ENCODE measurements around the gene EEIG1. TPM values are rescaled to one million over a fixed set of nuclear protein-coding genes. Genes with fewer than 3 reads are reported as not detected.
A peak's percentile ranks its signal among the peaks of the same experiment; 100 is the strongest.

The EEIG1 gene
- total RNA-seq, 1 experiment from 2014 or later = 52.3 TPM

DNA sequence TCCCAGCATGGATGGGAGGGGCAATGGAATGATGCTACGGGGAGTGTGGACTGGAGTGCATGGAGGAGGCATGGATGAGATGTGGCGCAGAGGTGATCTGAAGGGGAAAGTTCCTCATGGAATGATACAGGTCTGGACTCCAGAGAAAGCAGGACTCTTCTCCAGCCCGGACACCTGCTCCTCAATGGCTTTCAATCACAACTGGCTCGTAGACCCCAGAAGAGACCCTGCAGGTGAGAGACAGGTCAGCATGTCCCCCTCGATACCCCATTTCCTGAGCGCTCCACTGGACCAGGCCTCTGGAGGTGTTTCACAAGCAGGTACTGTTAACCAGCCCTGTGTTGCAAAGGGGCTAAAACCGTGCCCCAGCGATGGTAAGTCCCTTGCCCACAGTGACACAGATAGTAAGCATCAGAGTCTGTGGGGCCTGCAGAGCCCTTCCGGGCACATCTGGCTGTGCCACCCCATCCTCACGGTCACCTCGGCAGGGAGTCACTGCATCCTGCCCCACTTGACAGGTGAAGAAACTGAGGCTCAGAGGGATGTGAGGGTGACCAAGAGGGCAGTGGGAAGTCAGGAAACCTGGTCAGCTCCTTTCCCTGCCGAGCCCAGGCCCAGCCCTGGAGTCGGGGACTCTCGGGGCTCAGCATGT lies 37.7 kb downstream of the EEIG1 start:
- Histone ChIP-seq H3K56ac (ENCODE audit: insufficient read length, low read depth, low read length) (no peak overlapping the region), H3K79me1 (ENCODE audit: insufficient read depth, low read depth, low read length, poor library complexity, severe bottlenecking) (no peaks in the 10 kb centered on the region), H3K4me2 (ENCODE audit: insufficient read depth, insufficient read length, low read length) (no peak overlapping the region), H3K18ac (ENCODE audit: insufficient read length, low read depth, low read length) (no peak overlapping the region), H3K4ac (ENCODE audit: low read depth, low read length) (no peak overlapping the region), H3K27ac (ENCODE audit: insufficient read length, low read depth, low read length) (no peak overlapping the region), H4K8ac (replicated peaks; ENCODE audit: insufficient read length, low read depth, low read length) (no peak overlapping the region), H2AK5ac (ENCODE audit: insufficient read length, low read length) (no peak overlapping the region), H3T11ph (ENCODE audit: low read length) (no peak overlapping the region), H3K14ac (ENCODE audit: insufficient read depth, low read length) (no peak overlapping the region), H2BK12ac (ENCODE audit: insufficient read length, low read depth, low read length) (no peak overlapping the region), H2BK15ac (ENCODE audit: low read depth, low read length) (no peak overlapping the region), H4K20me1 (ENCODE audit: control insufficient read depth, insufficient read depth, insufficient read length) (no peaks in the 10 kb centered on the region), H2BK20ac (ENCODE audit: low read depth, low read length, poor library complexity, severe bottlenecking) (no peak overlapping the region), H3K23ac (ENCODE audit: insufficient read length, low read depth, low read length) (no peak overlapping the region), H3K27me3 (ENCODE audit: insufficient read depth, low read length) (no peaks in the 10 kb centered on the region), H3K9ac (ENCODE audit: extremely low read depth, insufficient read length, low read length) (no peak overlapping the region), H2BK5ac (ENCODE audit: insufficient read length, low read length) (no peak overlapping the region), H2AFZ (ENCODE audit: low read length) (no peak overlapping the region), H4K5ac (ENCODE audit: insufficient read length, low read depth, low read length) (no peak overlapping the region), H3K9me3 (ENCODE audit: control insufficient read depth, low read depth, low read length) (no peaks in the 10 kb centered on the region), H3K4me1 (ENCODE audit: insufficient read depth, low read length) (no peaks in the 10 kb centered on the region), H3K23me2 (ENCODE audit: insufficient read length, low read depth, low read length, poor library complexity, severe bottlenecking) (no peaks in the 10 kb centered on the region), H3K79me2 (ENCODE audit: insufficient read depth, low read length) (no peaks in the 10 kb centered on the region), H4K91ac (ENCODE audit: insufficient read length, low read depth, low read length) (no peak overlapping the region), H2BK120ac (ENCODE audit: low read depth, low read length, poor library complexity, severe bottlenecking) (no peak overlapping the region)
- peaks cover 2% of the 10 kb centered on the region; the same call in 1 of the 2 replicates for H3K27me3 Mint-ChIP-seq (ENCODE audit: low read depth)
- peaks cover 13 to 37% of the 10 kb centered on the region in 2 experiments for H3K4me1 Mint-ChIP-seq
- DNase-seq = no peak
- no CpG with 5 or more reads among the region's 14 CpGs for WGBS (ENCODE audit: extremely low coverage, insufficient read length, low lambda C conversion rate)
- TF ChIP-seq, protein P1, sequence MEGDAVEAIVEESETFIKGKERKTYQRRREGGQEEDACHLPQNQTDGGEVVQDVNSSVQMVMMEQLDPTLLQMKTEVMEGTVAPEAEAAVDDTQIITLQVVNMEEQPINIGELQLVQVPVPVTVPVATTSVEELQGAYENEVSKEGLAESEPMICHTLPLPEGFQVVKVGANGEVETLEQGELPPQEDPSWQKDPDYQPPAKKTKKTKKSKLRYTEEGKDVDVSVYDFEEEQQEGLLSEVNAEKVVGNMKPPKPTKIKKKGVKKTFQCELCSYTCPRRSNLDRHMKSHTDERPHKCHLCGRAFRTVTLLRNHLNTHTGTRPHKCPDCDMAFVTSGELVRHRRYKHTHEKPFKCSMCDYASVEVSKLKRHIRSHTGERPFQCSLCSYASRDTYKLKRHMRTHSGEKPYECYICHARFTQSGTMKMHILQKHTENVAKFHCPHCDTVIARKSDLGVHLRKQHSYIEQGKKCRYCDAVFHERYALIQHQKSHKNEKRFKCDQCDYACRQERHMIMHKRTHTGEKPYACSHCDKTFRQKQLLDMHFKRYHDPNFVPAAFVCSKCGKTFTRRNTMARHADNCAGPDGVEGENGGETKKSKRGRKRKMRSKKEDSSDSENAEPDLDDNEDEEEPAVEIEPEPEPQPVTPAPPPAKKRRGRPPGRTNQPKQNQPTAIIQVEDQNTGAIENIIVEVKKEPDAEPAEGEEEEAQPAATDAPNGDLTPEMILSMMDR (conservative IDR thresholded peaks at IDR 0.05) = no peak
- H3K27ac Mint-ChIP-seq = peak overlapping the region in 2 of 3 experiments; percentile 22 to 45; a peak in 3 of 7 replicates
- no peak overlapping the region for H3K4me3 Mint-ChIP-seq
- peaks cover 10 to 49% (median 43%) of the 10 kb centered on the region in 3 experiments; a peak in 6 of 7 replicates for H3K36me3 Mint-ChIP-seq (ENCODE audit: insufficient read depth in 1 of 3, low read depth in 3 of 3)
- H3K9me3 Mint-ChIP-seq = no peaks in the 10 kb centered on the region

Data from H9 (cell line).